HG02623 (cell line): ENCODE data around the gene HSPA6.
"Not testable (repeated sequence)": the region's sequence is repeated elsewhere in the genome, so short reads cannot be mapped to it uniquely, and the experiment has no call there.

Experiments used
- ATAC-seq: cut with Tn5 transposase; IDR thresholded peaks from one replicate; pipeline ENCODE4 v1.9.1; 2021; ENCODE audit warnings: moderate library complexity; ENCODE audit not compliant: unreplicated experiment

The HSPA6 gene

GRCh38 chr1:161502641-161503393 lies 21.5 kb upstream of the HSPA6 start:
- no peak for ATAC-seq

GRCh38 chr1:161503394-161503748 lies 21.0 kb upstream of the HSPA6 start:
- no peak for ATAC-seq

- ATAC-seq, result no peak
These were observed 18.7 kb upstream of the HSPA6 start for GRCh38 chr1:161505686-161506085.

- no peak for ATAC-seq
These were observed 17.8 kb upstream of the HSPA6 start for GRCh38 chr1:161506336-161507223.

GRCh38 chr1:161510477-161510876 lies 13.9 kb upstream of the HSPA6 start:
- ATAC-seq, result no peak

GRCh38 chr1:161511018-161511755 lies 13.2 kb upstream of the HSPA6 start:
- ATAC-seq, result no peak

- ATAC-seq, result no peak
These were observed 12.6 kb upstream of the HSPA6 start for GRCh38 chr1:161511756-161512060.

GRCh38 chr1:161512636-161513447 lies 11.5 kb upstream of the HSPA6 start:
- not testable (repeated sequence) for ATAC-seq

- ATAC-seq, result not testable (repeated sequence)
These were observed 10.9 kb upstream of the HSPA6 start for GRCh38 chr1:161513448-161513780.

- ATAC-seq, result not testable (repeated sequence)
These were observed 10.4 kb upstream of the HSPA6 start for GRCh38 chr1:161513953-161514352.

- ATAC-seq, result peak; percentile 9
These were observed 1.1 kb upstream of the HSPA6 start for GRCh38 chr1:161523041-161523816.

GRCh38 chr1:161524742-161525291 lies 477 bp downstream of the HSPA6 start:
- ATAC-seq, result peak; percentile 11

GRCh38 chr1:161525321-161525720 lies 981 bp downstream of the HSPA6 start:
- not testable (repeated sequence) for ATAC-seq

GRCh38 chr1:161525918-161526317 lies 1.6 kb downstream of the HSPA6 start:
- ATAC-seq, result not testable (repeated sequence)

GRCh38 chr1:161528550-161528949 lies 4.2 kb downstream of the HSPA6 start:
- ATAC-seq, result not testable (repeated sequence)

GRCh38 chr1:161529463-161530104 lies 5.2 kb downstream of the HSPA6 start:
- ATAC-seq, result not testable (repeated sequence)

- ATAC-seq, result peak; percentile 32
These were observed 5.8 kb downstream of the HSPA6 start for GRCh38 chr1:161530158-161530557.

GRCh38 chr1:161530671-161531641 lies 6.6 kb downstream of the HSPA6 start:
- ATAC-seq, result peak; percentile 64
